ENCODE measurements around the gene MYH11.

- TF ChIP-seq CTCF (conservative IDR thresholded peaks at IDR 0.05 in 1 of 2, IDR thresholded peaks at IDR 0.05 in 1 of 2; ENCODE audit: extremely low read depth in 1 of 2, insufficient read depth in 1 of 2, low read depth in 1 of 2, low read length in 2 of 2) (no peak), EZH2 (IDR thresholded peaks at IDR 0.05; ENCODE audit: borderline replicate concordance, low read length) (no peak)
These were observed 13.2 kb upstream of the MYH11 start for GRCh38 chr16:15870011-15870410.

All from mammary epithelial cell (primary cell).